GM12892 (cell line): ENCODE measurements around the gene PVALB.

ENCODE experiments used
- POLR2A ChIP-seq: IDR thresholded peaks from 2 replicates; pipeline ENCODE4 v1.6.1; 2011; ENCODE audit warnings: low read depth, low read length, control low read depth
- POLR2AphosphoS5 ChIP-seq: IDR thresholded peaks from 2 replicates; pipeline ENCODE4 v1.6.1; 2011; ENCODE audit warnings: low read depth, low read length, control low read depth

GRCh38 chr22:36858156-36858555, 41.3 kb upstream of the PVALB start:
- TF ChIP-seq POLR2AphosphoS5 (no peak), POLR2A (no peak)
